HG02852 (cell line): Measurements from ENCODE around the gene PRKD1.

ENCODE experiments used
- ATAC-seq: cut with Tn5 transposase; IDR thresholded peaks from one replicate; pipeline ENCODE4 v1.9.1; 2021; ENCODE audit warnings: mild to moderate bottlenecking, moderate library complexity; ENCODE audit not compliant: unreplicated experiment

PRKD1 gene

GRCh38 chr14:29630566-29631160, 297.0 kb downstream of the PRKD1 start:
- ATAC-seq = no peak

- ATAC-seq = no peak
These were observed 297.8 kb downstream of the PRKD1 start for GRCh38 chr14:29629839-29630238.

GRCh38 chr14:29627137-29627536, 300.5 kb downstream of the PRKD1 start:
- ATAC-seq = no peak

- ATAC-seq = no peak
These were observed 309.2 kb downstream of the PRKD1 start for GRCh38 chr14:29618323-29619067.

- no peak for ATAC-seq
These were observed 310.7 kb downstream of the PRKD1 start for GRCh38 chr14:29616922-29617321.

GRCh38 chr14:29608861-29609260, 318.8 kb downstream of the PRKD1 start:
- no peak for ATAC-seq

- no peak for ATAC-seq
These were observed 320.5 kb downstream of the PRKD1 start for GRCh38 chr14:29607169-29607568.

- ATAC-seq = no peak
These were observed 324.0 kb downstream of the PRKD1 start for GRCh38 chr14:29603696-29604095.

- ATAC-seq = no peak
These were observed 326.0 kb downstream of the PRKD1 start for GRCh38 chr14:29601616-29602015.

- no peak for ATAC-seq
These were observed 339.7 kb downstream of the PRKD1 start for GRCh38 chr14:29587761-29588470.

- ATAC-seq = no peak
These were observed 340.6 kb downstream of the PRKD1 start for GRCh38 chr14:29587046-29587445.

GRCh38 chr14:29584992-29585391, 342.7 kb downstream of the PRKD1 start:
- no peak for ATAC-seq

- ATAC-seq = no peak
These were observed 346.9 kb downstream of the PRKD1 start for GRCh38 chr14:29580763-29581162.

GRCh38 chr14:29579838-29580237, 347.8 kb downstream of the PRKD1 start:
- ATAC-seq = no peak

- no peak for ATAC-seq
These were observed 350.7 kb downstream of the PRKD1 start for GRCh38 chr14:29576927-29577326.

- ATAC-seq = no peak
These were observed 358.5 kb downstream of the PRKD1 start for GRCh38 chr14:29569194-29569593.

- ATAC-seq = no peak
These were observed 361.5 kb downstream of the PRKD1 start for GRCh38 chr14:29566194-29566593.

GRCh38 chr14:29558516-29558915, 369.1 kb downstream of the PRKD1 start:
- ATAC-seq = no peak

- no peak for ATAC-seq
These were observed 373.3 kb downstream of the PRKD1 start for GRCh38 chr14:29554335-29554734.

GRCh38 chr14:29553427-29553826, 374.2 kb downstream of the PRKD1 start:
- ATAC-seq = no peak

GRCh38 chr14:29548948-29549370, 378.7 kb downstream of the PRKD1 start:
- ATAC-seq = peak; percentile 91

GRCh38 chr14:29545714-29546113, 381.9 kb downstream of the PRKD1 start:
- ATAC-seq = no peak
